Mesodermal cell (in vitro differentiated cells): ENCODE data around the gene DNM3.

Experiments used
- H3K27ac ChIP-seq: 2 replicates; pipeline ENCODE4 v1.7.0; 2013; ENCODE audit warnings: mild to moderate bottlenecking, low read depth, low read length, moderate library complexity; ENCODE audit not compliant: severe bottlenecking
- H3K36me3 ChIP-seq: 2 replicates; pipeline ENCODE4 v1.7.1; 2013; ENCODE audit warnings: mild to moderate bottlenecking, low read length, moderate library complexity; ENCODE audit not compliant: control insufficient read depth, insufficient read depth
- H3K4me1 ChIP-seq: one replicate; pipeline ENCODE4 v1.7.1; 2013; ENCODE audit warnings: mild to moderate bottlenecking, low read length; ENCODE audit not compliant: insufficient read depth, control insufficient read depth, poor library complexity, severe bottlenecking
- H3K4me3 ChIP-seq: 2 replicates; pipeline ENCODE4 v1.7.0; 2013; ENCODE audit warnings: low read length, control low read depth, mild to moderate bottlenecking; ENCODE audit not compliant: insufficient read depth, poor library complexity, severe bottlenecking; ENCODE audit errors: extremely low read depth
- H3K9me3 ChIP-seq: 2 replicates; pipeline ENCODE4 v1.7.1; 2013; ENCODE audit warnings: mild to moderate bottlenecking, low read length, moderate library complexity; ENCODE audit not compliant: control insufficient read depth
- WGBS, 2 experiments: methylation state at CpG; one replicate each; pipeline ENCODE4 v1.1.5; 2013; ENCODE audit warnings: missing lambda C conversion rate in 2 of 2; ENCODE audit not compliant: insufficient coverage in 2 of 2; 5-methylcytosine and 5-hydroxymethylcytosine counted together

DNM3 gene

DNA sequence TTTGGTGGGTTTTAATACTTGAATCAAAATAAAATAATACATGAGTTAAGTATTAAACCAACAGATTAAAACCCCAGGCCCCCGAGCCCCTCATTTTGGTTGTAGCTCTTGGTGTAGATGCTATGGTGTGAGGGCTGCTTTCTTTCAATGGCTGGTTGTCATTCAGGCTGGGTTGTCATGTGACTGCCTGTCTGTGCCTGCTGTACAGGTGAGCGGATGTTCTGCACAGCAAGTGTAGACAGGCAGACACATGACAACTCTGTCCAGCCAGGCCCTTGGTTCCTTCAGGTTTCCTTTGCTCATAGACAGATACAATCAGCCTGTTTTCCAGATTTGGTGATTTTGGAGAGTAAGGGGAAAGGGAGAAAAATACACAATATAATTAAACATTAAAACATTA is 297.3 kb downstream of the DNM3 start:
- H3K36me3 ChIP-seq: no peaks in the 10 kb centered on the region
- H3K9me3 ChIP-seq: no peaks in the 10 kb centered on the region
- H3K27ac ChIP-seq: no peak overlapping the region
- 100% methylated on average over 1 of the region's 2 CpGs; no CpG with 5 or more reads in 1 of the 2 experiments for WGBS, 2 experiments
- peaks cover 11% of the 10 kb centered on the region for H3K4me1 ChIP-seq
- H3K4me3 ChIP-seq: no peak overlapping the region

DNA sequence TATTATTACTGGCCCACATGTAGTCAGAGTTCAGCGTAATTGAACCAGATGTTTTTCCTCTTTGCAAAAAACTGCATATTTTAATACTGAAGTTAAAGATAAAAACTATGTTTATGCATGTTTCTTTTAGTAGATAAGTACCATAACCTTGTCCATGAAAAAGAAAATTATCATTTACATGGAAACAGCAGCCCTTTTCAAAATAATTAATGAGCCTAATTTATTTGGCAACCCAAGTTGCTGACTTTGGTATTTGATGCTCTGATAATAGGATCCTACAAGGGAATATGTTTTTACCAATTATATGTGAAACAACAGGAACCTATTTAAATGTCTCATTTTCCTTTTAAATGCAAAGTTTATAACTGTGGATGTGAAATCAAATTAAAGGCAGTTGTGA is 297.9 kb downstream of the DNM3 start:
- Histone ChIP-seq H3K27ac (no peak overlapping the region), H3K9me3 (no peaks in the 10 kb centered on the region), H3K36me3 (no peaks in the 10 kb centered on the region), H3K4me3 (no peak overlapping the region), H3K4me1 (peaks cover 15% of the 10 kb centered on the region)
- whole genome bisulfite sequencing, 2 experiments: no CpG with 5 or more reads among the region's 1 CpG

DNA sequence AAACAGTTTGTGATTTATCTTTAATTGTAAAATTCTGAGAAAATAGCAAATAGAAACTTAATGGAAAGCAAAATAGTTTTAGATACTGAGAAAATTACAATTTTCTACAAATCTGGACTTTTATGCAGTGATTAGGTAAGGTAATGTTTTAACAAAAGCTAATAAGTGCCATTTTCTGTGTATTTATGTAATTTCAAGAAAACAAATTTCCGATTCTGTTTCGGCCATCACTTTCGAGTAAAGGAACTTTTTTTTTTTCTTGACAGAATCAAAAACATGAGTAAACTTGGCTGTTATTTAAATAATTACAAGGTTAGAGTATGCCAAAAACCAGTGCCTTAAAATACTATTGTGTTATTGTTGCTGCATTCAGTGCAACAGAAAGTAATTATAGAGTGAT is 298.8 kb downstream of the DNM3 start:
- Histone ChIP-seq H3K4me3 (no peak overlapping the region), H3K27ac (no peak overlapping the region)
- 80% methylated on average over 1 of the region's 3 CpGs; no CpG with 5 or more reads in 1 of the 2 experiments for WGBS, 2 experiments

DNA sequence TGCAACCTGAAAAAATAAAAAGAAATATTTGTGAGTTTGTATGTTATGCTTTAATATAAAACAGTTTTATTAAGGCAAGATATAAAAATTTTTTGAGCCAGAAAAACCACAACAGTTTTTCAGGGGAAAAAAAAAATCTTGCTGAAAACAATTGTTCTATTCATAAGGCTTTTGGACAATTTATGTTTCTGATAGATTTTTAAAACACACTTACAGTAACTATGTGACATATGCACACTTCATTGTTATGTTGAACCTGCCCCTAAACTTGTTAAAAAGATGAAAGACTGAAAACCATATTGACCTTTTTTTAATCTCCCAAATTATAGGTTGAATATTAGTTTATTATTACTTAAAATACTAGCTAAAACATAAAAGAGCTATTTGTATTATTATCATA is 299.3 kb downstream of the DNM3 start:
- Histone ChIP-seq H3K4me1 (peaks cover 29% of the 10 kb centered on the region), H3K36me3 (no peaks in the 10 kb centered on the region), H3K9me3 (no peaks in the 10 kb centered on the region), H3K4me3 (no peak overlapping the region), H3K27ac (no peak overlapping the region)

More for the DNA sequence above, 298.8 kb downstream of the DNM3 start:
- H3K36me3 ChIP-seq: no peaks in the 10 kb centered on the region
- H3K4me1 ChIP-seq: peaks cover 24% of the 10 kb centered on the region
- H3K9me3 ChIP-seq: no peaks in the 10 kb centered on the region

DNA sequence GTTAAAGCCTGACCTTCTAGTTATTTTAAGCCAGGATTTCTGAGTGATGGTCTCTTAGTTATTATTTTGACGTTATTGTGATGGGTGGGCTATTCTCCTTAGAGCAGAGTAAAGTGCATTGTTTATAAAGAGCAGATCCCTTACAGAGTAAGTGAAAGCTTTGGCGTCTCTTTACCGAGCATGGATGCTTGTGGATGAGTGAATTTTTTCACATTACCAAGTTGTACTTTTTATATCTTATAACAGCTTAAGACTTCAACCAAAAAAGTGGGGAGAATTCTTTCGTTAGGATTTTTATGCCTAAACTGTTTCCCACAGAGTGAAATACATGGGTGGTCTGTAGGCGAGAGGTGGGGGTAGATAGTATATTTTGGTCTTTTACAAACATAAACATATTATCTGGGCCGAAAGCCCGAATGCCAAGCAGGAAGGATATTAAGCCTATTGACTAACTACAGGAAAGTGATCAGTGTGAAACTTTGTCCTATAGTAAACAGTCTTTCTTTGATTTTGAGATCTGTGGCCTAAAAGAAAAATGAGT is 300.1 kb downstream of the DNM3 start:
- Histone ChIP-seq H3K4me1 (peaks cover 37% of the 10 kb centered on the region), H3K27ac (peak overlapping the region; percentile 54), H3K9me3 (no peaks in the 10 kb centered on the region), H3K4me3 (no peak overlapping the region), H3K36me3 (no peaks in the 10 kb centered on the region)
- WGBS, 2 experiments: 20 to 29% methylated on average over 1 of the region's 7 CpGs

DNA sequence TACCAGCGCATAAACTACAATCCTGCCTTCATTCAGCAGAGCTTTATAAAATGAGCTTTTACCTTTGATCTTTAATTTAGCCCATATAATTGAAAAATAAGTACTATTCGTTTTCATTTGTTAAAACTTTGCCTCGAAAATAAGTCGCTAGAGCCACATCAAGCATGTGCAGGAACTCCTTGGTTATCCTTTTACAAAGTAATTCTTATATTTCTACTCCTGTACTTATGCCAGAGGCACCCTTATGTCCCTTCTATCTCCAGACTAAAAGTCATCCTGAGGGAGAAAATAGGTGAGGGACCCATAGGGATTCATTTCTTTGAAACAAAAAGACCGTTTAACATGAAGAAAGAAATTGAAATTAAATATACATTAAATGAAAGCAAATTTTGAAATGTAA is 301.0 kb downstream of the DNM3 start:
- Histone ChIP-seq H3K9me3 (no peaks in the 10 kb centered on the region), H3K36me3 (no peaks in the 10 kb centered on the region), H3K4me1 (peaks cover 37% of the 10 kb centered on the region), H3K27ac (no peak overlapping the region), H3K4me3 (no peak overlapping the region)
- WGBS, 2 experiments: 100% methylated on average over 3 of the region's 5 CpGs; no CpG with 5 or more reads in 1 of the 2 experiments

DNA sequence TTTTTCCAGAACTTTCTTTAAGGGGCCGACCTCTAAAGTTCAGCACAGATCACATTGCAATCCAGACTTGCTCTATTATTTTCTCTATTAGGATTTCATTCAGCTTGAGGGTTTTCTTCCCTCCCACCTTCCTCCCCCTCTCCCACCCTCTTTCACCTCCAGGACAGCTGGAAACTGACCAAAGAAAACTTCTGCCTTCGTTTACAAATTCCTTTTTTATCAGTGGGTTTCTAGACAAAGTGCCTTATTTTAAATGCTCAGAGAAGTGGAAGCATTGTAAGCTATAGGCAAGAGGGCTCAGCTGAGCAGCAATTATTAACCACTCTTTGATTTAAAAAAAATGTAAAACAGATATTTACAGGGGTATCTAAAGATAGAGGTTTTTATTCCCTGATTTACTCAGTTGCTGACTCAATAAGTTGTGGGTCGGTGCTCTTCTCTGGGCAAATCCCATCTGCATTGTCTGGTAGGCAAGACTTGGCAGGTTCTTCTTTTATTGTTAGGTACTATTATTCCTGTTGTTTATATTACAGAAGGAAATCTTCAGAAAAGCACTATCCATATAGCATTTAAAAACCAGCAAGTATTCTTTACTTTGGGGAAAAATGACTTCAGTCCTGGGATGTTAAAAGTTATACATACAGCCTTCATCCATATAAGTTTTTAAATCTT is 302.2 kb downstream of the DNM3 start:
- H3K27ac ChIP-seq: peak overlapping the region; percentile 85

DNA sequence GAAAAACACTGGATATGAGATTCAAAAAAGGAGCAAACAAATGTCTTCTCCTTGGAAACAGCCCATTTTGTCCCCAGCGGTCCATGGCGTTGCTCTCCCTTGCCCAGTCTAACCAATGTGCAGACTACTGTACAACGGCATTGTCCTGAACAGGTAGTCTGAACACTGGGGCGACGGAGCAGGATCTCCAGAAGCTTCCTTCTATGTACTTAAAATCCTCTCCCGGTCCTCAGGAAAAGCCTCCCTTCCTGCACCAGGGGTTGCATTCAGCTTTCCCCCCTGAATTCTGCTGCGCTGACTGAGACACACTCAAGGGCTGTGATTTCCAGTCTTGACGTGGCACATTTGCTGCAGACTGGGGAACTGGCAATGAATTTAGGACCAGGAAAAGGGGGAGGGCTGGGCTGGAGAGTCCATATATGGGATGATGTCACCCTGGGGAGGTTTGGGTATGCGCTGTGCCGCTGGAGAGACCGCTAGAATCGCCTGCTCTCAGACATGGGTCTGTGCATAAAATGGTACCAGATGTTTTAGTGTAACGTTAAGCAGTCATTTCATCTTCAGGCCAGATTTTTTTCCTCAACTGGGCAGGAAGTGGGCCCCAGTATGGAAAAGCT is 303.3 kb downstream of the DNM3 start:
- no peaks in the 10 kb centered on the region for H3K36me3 ChIP-seq
- H3K4me3 ChIP-seq: peak overlapping the region; percentile 24
- H3K9me3 ChIP-seq: no peaks in the 10 kb centered on the region
- H3K27ac ChIP-seq: peak overlapping the region; percentile 85
- peaks cover 51% of the 10 kb centered on the region for H3K4me1 ChIP-seq
- WGBS, 2 experiments: 86 to 91% methylated on average over 13 of the region's 13 CpGs

More for the DNA sequence above, 302.2 kb downstream of the DNM3 start:
- H3K36me3 ChIP-seq: no peaks in the 10 kb centered on the region
- H3K9me3 ChIP-seq: no peaks in the 10 kb centered on the region
- peak overlapping the region; percentile 12 for H3K4me3 ChIP-seq
- no CpG with 5 or more reads among the region's 3 CpGs for WGBS, 2 experiments
- peaks cover 41% of the 10 kb centered on the region for H3K4me1 ChIP-seq

DNA sequence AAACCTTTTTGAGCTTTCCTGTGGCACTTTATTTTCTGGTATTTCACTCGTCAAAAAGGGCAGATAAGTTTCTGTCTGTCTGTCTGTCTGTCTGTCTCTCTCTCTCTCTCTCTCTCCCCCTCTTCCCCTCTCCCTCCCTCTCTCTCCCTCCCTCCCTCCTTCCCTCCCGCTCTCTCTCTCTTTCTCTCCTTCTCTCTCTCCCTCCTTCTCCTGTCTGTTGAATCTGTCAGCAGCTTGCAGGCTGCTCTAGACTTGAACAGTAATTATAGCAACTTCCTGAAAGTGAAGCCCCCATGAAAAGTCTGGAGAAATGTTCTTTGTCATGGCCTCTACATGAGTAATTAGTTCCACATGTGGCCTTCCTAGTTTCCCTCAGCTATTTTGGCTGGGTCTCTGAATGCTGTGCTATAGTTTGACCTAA is 303.9 kb downstream of the DNM3 start:
- 73 to 86% methylated on average over 2 of the region's 2 CpGs for WGBS, 2 experiments
- Histone ChIP-seq H3K4me1 (peaks cover 52% of the 10 kb centered on the region), H3K9me3 (no peaks in the 10 kb centered on the region), H3K4me3 (no peak overlapping the region), H3K27ac (peak overlapping the region; percentile 85), H3K36me3 (no peaks in the 10 kb centered on the region)

DNA sequence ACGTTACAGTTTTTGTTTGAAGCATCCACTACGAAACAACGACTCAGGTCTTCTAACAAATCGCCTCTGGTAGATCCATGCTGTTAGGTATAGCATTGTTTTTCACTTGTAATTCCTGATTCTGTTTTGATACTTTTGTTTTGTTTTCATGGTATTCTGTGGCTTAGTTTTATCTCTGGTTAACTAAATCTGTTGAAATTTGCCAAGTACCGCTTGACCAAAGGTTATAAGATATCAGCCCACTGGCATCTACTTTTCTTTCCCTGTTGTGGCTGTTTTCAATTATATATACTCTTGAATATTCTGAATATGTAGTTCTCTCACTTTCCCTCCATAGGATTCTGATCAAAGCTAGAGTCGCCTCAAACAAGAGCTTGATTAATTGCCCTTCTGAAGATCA is 304.4 kb downstream of the DNM3 start:
- no peaks in the 10 kb centered on the region for H3K9me3 ChIP-seq
- no peaks in the 10 kb centered on the region for H3K36me3 ChIP-seq
- H3K27ac ChIP-seq: peak overlapping the region; percentile 85
- H3K4me1 ChIP-seq: peaks cover 55% of the 10 kb centered on the region
- no peak overlapping the region for H3K4me3 ChIP-seq
- 63 to 100% methylated on average over 2 to 4 of the region's 6 CpGs for WGBS, 2 experiments
